HG03571 (cell line): ENCODE measurements around the gene EFHC1.

Source experiments
- ATAC-seq: cut with Tn5 transposase; IDR thresholded peaks from one replicate; pipeline ENCODE4 v1.9.1; 2021; ENCODE audit not compliant: unreplicated experiment

Gene EFHC1

DNA sequence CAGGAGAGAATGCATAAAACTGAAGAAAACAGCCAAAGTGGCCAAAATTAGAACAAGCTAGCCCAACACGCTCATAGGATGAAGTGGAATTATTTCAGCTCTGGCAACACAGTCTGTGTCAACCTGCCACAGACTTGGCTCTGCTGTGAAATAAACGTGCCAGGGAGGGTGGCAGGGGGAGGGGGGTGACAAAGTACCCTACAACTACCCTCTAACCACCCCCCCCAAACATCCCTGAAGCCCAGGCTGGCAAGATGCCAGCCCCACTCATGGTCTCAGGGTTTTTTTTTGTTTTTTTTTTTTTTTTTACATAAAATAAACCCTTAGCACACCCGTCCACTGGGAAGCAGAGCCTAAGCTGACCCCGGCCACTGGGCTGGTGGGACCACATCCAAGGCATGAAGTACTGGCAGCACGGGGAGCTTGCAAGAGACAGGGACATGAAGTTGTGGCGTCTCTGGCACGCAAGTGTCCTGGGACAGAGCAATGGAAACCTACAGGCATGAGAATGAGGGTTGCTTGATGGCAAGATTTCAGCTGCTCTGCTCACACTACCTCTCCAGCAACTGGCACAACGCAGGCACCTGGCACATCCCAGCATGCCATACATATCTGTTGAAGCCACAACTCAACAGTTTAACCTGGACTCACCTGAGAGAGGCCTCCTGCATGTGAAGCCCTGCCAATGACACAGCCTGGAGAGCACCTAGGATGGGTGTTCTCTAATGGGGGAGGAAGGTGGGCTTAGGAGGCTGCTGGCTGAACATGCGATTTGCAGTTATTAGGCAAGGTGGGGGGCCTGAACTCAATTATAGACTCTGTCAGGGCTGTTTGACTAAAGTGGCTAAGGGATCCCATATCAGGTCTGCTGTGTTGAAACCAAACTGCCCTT lies 80.3 kb downstream of the EFHC1 start:
- no peak for ATAC-seq

DNA sequence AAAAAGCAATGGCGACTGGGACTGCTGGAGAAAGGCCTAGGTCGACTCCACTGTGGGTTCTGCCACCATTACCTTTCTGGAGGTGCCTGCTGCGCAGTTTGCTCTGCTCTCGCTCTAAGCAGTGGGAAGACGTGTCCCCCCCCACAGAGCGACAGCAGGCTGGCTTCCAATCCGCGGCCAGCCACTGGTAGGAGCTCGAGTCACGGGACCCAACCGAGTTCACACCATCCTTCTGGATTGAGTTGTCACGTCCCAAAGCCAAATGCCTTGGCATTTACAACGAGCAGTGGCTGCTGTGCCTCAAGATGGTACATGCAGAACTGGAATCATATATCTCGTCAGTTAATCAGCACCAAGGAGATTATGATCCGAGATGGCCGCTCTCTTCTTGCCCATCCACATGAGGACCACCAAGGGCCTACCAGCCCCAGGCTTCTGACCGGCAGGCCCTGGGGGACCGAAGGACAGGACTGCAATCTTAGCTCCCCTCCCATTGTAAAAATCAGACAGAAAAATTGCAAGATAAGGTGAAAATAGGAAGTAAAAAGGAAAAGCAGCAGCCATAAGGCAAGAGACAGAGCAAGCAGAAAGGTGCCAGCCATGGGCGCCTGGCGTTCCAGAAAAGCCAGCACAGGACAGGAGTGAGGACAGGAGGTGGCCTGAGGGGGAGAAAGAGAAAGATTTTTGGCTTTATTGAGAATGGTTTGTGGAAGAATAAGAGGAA lies 82.3 kb downstream of the EFHC1 start:
- ATAC-seq, result no peak

DNA sequence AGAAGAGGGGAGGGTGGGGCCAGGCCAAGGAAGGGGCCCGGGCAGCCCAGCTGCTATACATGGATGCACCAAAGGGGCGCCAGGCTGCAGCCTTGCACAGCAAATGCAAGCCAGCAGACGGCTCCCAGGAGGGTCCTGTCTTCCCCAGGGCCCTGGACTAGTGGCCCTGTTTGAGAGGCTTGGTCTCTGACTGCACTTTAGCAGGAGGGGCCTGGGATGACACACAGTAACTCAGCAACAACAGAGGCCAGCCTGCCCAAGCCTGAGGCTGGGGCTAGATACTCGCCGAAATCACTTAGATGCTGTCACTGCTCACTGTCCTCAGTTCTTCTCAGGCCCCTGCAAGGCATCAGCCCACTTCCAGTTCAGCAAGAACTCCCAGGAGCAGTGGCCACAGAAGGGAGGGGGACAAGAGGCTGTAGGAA lies 83.2 kb downstream of the EFHC1 start:
- ATAC-seq, result no peak

DNA sequence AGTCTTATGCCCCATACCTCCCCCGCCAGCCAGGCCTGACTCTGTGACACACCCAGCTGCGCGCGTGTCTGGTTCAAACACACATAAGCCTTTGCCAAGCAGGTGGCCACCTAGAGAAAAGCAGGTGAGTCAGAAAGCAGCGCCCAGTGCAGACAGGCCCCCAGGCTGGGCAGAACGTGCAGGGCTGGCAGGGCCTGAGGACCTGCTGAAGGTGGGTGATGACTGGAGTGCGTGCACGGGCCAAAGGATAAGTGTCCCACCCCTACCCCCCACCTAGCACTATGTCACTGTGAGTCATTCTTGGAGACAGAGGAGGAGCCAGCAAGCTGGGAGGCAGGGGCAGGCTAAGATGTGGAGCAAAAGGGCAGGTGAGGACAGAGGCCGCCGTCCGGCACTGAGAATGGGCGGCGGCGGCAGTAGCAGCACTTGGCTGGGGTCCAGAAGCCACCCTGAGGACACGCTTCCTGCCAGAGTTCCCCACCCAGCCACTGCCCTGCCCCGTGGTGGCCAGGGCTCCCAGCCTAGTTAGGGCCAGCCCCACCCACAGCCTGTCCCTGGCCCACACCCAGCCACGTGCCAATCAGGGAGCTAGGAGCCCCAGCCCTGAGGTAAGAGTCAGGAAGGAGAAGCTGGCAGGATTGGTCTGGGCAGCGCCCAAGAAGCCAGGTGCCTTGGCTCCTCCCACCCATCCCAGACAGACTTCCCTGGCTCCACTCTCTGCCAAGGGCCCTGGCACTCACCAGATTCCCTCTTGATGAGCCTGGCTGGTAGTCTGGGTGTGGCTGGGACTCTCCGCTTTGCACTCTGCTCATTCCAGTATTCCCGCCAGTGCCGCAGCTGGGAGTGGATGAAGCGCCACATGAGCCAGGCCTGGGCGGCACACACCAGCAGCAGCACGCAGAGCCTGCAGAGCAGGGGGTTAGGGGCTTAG lies 84.0 kb downstream of the EFHC1 start:
- ATAC-seq, result no peak

DNA sequence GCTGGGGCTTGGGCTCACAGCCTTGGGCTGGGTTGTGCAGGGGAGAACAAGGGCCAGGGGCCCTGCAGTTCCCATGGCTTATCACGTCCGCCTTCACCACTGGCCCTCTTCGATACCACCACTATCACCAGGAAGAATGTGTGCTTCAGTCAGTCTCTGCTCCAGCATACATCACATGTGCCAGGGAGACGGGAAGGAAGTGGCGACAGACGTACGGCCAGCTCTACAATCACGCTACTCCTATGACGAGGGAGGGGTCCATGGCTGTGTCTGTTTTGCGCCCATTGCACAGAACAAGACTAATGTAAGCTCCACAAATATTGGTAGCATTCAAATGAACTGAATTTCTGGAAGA lies 84.6 kb downstream of the EFHC1 start:
- no peak for ATAC-seq

- ATAC-seq, result no peak
Observed at GRCh38 chr6:52505726-52506409, 85.7 kb downstream of the EFHC1 start.

DNA sequence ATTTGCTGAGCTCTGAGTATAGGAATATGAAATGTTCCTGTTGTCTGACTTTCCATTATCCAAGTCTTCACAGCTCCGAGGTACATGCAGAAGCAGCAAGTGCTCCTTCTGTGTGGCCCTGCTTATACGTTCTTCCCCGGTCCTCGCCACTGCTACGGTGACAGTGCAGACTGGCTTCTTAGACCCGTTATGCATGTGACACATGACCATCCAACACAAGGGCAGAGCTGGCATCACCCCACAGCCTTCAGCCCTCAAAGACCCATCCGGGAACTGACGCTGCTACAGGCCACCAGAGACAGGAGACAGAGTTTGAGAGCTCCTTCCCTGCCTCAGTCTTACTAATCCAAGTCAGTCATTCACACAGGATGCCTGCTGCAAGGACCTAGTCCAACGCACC lies 86.3 kb downstream of the EFHC1 start:
- no peak for ATAC-seq

- no peak for ATAC-seq
Observed at GRCh38 chr6:52507557-52508260, 87.6 kb downstream of the EFHC1 start.

DNA sequence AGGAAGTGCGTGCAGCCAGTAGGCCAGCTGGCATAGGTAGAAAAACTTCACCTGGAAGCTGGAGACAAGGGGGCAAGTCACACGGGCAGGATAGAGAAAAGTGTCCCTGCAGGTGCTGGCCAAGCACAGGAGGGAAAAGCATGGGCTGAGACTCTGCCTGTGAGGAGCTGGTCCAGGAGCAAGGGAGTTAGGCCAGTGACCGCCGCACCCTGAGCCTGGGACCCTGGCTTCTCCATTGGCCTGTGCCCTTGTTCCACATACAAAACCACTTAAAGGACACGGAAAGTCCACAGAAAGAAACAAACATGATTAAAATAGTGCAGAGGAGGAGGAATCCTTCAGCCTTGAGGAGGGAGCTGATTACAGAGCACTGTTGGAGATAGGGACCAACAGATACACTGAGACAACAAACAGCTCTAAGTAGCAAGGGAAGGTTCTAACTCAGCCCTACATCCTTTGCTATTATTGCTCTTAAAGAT lies 88.2 kb downstream of the EFHC1 start:
- no peak for ATAC-seq

DNA sequence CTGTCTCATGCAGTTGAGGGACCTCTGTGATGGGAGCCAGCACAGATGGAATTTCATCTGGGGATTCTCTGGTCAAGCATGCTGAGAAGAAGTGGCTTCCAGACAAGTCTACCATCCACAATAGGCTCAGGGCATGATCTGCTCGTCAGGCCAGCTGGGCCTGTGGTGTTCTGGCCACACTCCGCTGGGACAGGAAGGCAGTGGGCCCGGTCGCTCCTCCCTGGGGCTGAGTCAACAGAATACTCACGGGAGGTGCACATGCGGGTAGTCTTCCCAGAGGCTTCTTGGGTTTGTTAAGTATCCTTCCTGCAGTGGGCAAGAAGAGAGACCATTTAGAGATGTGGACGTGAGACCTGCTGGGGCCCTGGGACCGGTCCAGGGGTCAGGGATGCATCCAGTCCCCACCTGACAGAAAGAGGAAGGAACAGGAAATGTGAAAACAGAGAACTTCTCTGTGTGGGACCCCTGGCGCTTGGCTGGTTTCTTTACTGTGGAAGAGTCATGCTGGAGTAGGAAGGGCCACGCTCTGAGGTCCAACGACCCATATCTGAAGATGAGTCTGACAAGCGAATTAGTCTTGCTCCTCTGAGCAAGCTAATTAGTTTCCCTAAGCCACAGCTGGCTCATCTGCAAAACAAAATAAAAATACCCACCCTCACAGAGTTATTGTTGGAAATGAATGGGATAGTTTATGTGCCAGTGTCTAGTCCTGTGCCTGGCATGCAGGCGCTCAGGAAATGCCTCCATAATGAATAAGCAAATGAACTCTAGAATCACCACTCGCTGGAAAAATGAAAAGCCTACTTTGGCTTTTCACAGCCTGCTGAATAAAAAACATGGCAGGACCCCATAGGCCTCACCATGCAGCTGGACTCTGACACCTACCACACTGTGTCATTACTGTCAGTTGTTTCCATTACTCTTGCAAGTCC lies 89.4 kb downstream of the EFHC1 start:
- ATAC-seq, result no peak

GRCh38 chr6:52510213-52510562 lies 90.0 kb downstream of the EFHC1 start:
- no peak for ATAC-seq

GRCh38 chr6:52511163-52511562 lies 91.0 kb downstream of the EFHC1 start:
- ATAC-seq, result no peak

GRCh38 chr6:52511572-52512151 lies 91.5 kb downstream of the EFHC1 start:
- ATAC-seq, result no peak

DNA sequence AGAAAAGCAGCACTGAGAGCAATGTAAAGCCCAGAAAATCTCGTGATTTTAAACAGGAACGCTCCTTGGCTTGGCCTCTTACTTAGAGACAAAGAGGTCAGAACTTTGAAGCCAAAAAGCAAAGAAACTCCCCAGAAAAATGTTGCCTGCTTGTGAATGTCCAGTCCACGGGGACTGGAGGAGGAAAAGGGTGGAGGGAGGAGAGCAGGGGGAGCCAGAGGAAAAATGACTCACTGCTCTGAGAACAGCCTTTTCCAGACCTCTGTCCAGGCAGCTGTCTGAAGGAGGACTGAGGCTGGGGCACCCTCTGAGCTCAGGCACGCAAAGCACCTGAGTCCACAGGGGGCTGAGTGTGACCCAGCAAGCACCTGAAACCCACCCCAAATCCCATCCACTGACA lies 92.1 kb downstream of the EFHC1 start:
- no peak for ATAC-seq

DNA sequence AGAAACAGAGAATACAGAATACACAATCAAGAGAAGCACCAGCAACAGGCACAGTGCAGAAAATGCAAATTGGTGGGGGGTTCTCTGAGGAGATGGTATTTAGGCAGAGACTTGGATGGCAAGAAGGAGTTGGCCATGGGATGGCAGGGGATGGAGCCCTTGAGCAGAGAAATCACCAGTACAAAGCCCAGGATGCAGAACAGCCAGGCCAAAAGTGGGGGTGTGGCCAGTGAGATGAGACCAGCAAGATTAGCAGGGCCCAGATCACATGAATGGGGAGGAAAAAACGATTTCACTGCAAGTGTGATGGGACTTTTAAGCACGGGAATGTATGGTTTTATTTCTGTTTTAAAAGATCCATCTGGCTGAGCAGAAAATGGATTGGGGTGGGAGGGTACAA lies 93.3 kb downstream of the EFHC1 start:
- no peak for ATAC-seq

GRCh38 chr6:52513896-52514295 lies 93.8 kb downstream of the EFHC1 start:
- no peak for ATAC-seq

GRCh38 chr6:52514514-52514913 lies 94.4 kb downstream of the EFHC1 start:
- ATAC-seq, result no peak

- no peak for ATAC-seq
Observed at GRCh38 chr6:52515219-52515960, 95.2 kb downstream of the EFHC1 start.
